Activated CD4-positive, CD25-positive, alpha-beta regulatory T cell treated with anti-CD3 and anti-CD28 coated beads, Interleukin-2, amount 50 U/mL, for 16 hours (primary cell): Measurements from ENCODE around the gene RCL1.
"Not testable (repeated sequence)": the region's sequence is repeated elsewhere in the genome, so short reads cannot be mapped to it uniquely, and the experiment has no call there.

Source experiments
- DNase-seq: peaks from one replicate; pipeline ENCODE4 v3.0.0-alpha.2; 2020; ENCODE audit warnings: low read depth, low spot score

The RCL1 gene

DNA sequence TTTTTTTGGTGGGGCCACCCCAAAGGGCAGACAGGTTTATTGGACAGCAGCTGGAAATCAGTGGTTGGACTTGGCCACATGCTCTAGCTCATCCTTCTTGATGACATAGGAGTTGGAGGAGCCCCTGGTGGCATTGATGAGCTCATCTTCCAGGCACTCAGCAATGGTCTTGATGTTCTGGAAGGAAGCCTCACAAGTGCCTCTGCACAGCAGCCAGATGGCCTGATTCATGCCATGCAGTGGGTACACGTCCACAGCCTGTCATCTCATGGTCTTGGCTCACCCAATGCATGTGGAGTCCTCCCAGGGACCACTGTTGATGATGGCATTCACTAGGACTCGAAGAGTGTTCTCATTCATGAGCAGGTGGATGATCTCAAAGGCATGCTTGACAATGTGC is 11.3 kb upstream of the RCL1 start:
- no peak for DNase-seq

DNA sequence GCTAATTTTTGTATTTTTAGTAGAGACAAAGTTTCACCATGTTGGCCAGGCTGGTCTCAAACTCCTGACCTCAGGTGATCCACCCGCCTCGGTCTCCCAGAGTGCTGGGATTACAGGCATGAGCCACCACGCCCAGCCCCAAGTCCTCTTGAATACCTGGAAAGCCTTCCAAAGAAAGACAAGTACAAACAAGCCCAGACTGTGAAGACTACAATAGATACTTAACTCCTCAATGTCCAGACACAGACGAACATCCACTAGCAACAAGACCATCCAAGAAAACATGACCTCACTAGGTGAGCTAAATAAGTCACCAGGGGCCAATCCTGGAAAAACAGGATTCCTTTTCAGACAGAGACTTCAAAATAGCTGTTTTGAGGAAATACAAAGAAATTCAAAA is 9.6 kb upstream of the RCL1 start:
- DNase-seq, result not testable (repeated sequence)

DNA sequence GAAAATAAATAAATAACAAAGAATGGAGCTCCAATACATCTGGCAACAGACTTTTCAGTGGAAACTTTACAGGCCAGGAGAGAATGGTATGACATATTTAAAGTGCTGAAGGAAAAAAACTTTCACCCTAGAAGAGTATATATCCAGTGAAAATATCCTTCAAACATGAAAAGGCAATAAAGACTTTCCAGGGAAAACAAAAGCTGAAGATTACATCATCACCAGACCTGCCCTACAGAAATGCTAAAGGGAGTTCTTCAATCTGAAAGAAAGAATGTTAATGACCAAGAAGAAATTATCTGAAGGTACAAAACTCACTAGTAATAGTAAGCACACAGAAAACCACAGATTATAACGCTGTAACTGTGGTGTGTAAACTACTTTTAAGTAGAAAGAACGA is 8.3 kb upstream of the RCL1 start:
- no peak for DNase-seq

DNA sequence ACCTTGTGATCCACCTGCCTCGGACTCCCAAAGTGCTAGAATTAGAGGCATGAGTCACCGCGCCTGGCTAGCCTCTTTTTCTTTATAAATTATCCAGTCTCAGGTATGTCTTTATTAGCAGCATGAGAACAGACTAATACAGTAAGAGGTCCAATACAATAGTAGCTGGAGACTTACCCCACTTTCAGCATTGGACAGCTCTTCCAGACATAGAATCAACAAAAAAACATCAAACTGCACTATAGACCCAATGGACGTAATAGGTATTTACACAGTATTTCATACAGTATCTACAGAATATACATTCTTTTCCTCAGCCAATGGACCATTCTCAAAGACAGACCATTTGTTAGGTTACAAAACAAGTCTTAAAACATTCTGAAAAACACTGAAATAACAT is 6.1 kb upstream of the RCL1 start:
- no peak for DNase-seq

DNA sequence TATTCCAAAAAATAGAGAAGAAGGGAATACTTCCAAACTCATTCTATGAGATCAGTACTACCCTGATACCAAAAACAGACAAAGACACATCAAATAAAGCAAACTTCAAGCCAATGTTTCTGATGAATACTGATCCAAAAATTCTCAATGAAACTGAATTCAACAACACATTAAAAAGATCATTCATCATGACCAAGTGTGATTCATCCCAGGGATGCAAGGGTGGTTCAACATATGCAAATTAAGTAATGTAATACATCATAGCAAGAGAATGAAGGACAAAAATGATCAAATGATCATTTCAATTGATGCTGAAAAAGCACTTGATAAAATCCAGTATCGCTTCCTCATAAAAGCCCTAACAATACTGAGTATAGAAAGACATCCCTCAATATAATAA is 4.9 kb upstream of the RCL1 start:
- DNase-seq, result no peak

DNA sequence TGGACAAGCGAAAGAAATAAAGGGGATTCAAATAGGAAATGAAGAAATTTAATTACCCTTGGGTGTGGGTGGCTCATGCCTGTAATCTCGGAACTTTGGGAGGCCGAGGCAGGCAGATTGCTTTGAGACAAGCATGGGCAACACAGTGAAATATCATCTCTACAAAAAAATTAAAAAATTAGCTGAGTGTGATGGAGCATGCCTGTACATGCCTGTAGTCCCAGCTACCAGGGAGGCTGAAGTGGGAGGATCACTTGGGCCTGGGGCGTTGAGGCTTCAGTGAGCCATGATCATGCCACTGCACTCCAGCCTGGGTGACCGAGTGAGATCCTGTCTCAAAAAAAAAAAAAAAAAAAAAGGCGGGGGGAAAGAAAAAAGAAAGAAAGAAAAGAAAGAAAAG is 4.0 kb upstream of the RCL1 start:
- DNase-seq, result no peak

DNA sequence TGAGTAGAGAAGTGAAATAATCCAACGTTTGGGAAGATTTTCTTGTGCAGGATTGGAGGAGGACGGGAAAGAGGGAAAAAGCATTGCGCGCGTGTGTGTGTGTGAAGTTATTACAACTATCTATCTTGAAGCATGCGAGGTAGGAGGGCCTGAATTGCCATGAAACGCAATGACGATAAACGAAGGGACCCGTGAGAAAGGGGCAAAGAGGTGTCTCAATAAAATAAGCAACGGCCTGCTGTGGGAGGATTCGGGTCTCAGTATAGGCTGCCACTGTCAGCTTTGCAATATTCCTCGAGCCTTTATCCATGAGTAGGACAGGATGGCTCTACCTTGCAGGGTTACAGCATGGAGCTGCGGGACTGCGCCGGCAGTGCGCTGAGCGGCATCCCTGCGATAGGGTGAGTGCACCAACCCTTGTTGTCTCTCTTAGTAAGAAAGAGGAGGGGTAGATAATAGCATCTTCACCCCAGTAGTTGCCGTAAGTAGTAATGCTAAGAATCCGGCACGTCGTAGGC is 631 bp upstream of the RCL1 start:
- DNase-seq, result peak; percentile 12

DNA sequence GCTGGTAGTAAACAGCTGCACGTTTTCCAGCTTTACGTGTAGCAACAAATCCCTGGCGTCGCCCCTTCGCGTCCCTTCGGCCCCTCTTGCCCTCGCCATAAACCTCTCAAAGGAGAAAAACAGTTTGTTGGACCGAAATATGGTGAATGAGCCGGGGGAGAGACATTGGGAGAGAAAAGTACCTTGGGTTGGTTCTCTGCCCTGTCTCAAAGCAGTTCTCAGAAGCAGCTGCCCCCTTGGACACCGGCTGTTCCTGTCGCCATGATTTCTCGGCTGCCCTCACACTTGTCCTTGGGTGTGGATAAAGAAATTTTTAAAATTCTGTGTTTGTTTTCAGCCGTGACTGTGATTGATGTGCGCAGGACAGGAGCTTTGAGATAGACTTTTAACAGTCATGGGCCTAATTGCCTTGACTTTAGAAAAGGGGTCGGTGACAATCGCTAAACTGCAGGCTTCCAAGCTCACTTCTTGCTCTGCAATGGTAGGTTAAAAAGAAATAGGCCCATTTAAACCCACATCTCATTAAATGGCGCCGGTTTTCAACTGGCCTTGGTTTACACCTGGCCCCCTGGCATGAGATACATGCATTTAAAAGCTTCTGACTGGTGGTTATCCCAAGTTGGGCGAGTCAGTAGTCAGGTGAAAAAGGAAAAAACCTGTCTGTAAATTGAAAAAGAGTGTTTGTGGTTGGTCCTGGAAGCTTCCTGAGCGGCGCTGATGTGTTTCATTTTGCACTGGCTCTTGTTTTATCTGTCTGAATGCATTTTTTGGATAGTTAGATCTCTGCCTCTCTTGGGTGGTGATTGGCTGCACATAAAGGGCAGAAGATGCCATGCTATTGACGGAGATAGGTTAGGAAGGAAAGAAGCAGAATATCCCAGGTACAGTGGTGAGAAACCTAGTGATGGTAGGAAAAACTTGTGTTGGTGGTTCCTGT is 983 bp downstream of the RCL1 start:
- no peak for DNase-seq

DNA sequence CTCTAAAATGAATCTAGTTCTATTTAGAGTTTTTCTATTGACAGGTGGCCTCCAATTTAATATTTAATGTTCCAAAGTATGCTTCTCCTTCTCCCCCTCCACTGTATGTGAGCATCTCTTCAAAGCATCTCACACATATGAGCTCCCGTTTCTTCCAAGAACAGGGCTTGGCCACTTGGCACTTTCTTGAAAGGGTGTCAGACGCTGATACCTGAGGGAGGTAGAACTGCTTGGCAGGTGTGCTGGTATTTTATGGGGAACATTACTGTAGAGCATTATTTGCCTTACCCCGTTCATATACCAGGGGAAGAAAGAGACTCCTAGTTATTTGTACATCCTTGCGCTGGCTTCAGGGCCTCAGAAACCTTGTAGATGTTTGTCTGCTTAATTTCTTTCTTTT is 1.9 kb downstream of the RCL1 start:
- DNase-seq, result no peak

DNA sequence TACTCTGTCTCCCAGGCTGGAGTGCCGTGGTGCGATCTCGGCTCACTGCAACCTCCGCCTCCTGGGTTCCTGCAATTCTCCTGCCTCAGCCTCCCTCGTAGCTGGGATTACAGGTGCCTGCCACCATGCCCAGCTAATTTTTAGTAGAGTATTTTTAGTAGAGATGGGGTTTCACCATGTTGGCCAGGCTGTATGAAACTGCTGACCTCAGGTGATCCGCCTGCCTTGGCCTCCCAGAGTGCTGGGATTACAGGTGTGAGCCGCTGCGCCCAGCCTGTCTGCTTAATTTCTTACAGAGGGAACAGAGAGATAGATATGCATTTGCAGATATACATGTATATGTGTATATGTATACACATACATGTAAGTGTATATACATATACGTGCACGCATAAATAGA is 2.4 kb downstream of the RCL1 start:
- not testable (repeated sequence) for DNase-seq

DNA sequence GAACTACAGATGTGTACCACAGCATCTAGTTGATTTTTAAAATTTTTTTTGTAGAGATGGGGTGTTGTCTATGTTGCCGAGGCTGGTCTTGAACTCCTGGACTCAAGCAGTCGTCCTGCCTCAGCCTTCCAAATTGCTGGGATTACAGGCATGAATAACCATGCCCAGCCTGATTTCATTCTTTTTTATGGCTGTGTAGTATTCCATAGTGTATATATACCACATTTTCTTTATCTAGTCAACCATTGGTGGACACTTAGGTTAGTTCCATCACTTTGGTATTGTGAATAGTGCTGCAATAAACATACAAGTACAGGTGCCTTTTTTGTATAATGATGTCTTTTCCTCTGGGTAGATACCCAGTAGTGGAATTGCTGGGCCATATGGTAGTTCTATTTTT is 3.8 kb downstream of the RCL1 start:
- no peak for DNase-seq

DNA sequence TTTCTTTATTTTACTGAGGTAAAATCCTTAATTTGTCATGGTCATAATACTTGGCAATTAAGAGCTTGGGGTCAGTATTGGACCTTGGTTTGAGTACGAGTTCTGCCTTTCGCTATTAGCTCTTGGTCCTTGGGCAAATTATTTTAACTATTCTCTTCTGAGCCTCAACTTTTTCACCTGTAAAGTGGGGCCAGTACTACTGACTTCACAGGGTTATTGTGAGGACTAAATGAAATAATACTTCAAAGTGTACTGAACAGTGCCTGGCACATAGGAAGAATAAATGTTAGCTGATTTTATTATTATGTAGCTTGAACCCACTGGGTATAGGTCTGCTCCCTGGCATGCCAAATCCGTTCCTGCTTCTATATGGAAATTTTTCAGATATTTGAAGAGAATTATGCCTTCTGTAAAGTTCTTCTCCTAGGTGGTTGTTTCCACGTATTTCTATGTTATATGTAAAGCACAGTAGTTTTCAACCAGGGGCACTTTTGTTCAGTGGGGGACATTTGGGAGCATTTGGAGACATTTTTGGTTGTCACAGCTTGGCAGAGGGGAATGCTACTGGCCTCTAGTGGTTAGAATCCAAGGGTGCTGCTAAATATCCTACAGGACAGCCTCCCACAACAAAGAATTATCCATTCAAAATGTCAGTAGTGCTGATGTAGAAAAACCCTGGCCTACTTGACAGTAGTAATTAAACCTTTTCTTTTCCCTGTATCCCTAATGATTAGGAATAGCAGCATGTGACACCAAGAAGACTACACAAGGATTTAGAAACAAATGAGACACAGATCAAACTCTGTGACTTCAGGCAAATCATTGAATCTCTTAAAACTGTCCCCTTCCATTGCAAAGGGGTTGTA is 4.5 kb downstream of the RCL1 start:
- no peak for DNase-seq

DNA sequence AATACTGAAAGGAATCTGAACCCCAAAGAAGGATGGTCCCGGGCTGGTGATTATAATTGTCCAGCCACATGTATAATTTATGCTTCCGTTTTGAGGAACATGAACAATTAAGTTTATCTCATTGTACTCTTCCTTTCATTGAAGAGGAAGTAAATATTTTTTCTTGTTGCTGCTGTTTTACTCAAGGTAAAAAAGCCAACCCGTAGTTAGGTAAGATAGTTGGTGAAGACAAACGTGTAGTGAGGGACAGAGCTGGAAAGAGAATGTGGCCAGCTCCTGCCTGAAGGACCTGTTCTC is 5.1 kb downstream of the RCL1 start:
- no peak for DNase-seq

DNA sequence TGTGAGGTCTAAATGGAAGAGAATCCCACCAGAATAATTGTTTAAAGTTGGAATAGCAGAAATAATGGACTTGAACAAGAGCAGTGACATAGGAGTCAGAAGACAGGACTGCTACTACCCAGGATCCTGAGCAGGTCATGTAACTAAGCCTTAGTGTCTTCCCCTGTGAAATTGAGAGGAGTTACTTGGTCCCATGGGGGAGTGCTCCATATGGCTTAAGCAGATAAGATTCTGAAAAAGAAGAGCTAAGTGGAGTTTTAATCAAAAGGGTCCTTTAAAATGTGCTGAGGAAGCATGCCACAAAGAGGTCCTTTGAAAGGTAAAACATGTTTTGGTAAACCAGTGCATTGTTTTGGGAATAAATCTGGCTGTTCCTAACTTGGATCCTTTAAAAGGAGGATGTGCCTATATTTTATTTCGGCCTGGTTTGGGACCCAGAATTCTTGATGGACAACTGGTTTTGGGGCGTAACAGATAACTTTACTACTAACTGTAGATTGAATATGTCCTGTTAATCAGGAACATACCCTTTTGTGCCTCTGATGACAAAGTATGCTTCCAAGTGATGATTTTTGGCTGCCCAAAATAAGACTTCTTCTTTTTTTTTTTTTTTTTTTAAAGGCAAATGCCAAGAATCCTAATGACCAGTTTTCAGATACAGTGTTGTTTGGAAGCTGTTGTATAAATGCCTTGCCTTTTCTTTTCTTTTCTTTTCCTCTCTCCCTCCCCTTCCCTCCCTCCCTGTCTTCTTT is 5.7 kb downstream of the RCL1 start:
- DNase-seq, result no peak

DNA sequence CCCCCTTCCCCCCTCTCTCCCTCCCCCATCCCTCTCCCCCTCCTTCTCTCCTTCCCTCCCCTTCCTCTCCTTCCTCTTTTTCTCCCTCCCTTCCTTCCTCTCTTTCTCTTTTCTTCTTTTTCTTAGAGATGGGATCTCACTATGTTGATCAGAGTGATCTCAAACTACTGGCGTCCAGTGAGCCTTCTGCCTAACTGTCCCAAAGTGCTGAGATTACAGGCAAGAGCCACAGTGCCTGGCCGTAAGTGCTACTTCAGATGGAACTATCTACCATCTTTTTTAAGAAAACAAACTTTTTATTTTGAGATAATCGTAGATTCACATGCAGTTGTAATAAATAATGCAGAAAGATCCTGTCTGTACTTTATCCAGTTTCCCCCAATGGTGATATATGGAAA is 6.3 kb downstream of the RCL1 start:
- DNase-seq, result no peak

DNA sequence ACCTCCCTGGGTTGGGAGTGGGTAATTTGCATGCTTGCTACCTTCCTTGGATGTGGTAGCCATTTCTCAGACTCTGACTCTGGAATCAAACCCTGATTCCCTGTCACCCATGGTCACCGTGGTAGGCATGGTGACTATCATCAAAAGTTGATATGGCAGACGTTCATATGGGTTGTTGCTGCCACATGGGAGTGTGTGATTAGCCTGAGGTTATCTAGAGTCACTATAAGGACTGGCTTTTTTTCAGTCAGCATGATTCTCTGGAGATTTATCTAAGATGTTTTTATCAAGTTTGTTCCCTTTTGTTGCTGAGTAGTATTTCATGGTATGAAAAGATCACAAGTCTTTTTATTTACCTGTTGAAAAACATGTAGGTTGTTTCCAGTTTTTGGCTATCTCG is 7.0 kb downstream of the RCL1 start:
- no peak for DNase-seq

DNA sequence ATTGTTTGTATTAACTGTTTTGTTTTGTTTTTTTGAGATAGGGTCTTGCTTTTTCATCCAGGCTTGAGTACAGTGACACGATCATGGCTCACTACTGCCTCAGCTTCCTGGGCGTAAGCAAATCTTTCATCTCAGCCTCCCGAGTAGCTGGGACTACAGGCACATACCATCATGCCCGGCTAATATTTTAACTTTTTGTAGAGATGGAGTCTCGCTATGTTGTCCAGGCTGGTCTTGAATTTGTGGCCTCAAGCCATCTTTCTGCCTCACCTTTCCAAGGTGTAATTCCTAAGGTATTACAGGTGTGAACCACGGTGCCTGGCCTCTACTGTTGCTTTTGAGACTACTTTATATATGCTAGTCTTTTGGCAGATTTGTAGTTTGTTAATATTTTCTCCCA is 8.4 kb downstream of the RCL1 start:
- DNase-seq, result no peak

DNA sequence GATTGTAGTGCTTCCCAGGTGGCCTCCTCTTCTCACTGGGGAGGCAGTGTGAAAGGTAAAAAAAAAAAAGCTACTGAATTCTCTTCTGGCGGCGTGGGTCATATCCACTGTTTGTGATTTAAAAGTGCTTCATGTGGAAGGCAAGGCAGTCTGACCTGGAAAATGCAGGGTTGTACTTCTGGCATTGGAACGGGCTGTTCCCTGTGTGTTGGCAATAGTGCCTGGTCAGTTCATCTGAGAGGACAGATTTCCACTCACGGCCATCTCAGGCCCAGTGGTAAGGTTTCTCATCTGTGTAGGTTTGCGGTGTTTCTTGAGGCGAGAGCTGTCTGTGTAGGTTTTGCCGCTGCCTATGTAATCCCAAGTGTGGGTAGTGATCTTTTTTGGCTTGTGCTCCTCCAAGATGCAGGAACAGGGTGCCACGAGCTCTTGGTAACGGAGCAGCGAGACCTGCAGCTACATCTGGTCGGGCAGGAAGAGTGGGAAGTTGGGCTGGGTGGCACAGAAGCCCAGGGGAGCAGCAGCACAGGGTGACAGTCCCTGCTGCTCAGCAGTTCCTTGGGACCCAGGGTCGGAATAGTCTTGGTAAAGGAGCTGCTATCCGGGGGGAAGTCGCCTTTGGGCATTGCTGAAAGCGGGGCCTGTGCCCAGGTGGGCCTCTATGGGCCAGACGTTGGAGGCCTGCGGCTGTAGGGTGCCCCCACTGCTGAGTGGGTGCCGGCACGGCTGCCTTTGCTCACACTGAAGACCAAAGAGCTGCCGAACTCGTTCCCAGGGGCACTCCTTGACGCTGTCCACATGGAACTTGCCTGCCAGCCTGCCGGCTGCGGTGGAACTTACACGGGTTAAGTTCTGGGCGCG is 11.2 kb downstream of the RCL1 start:
- DNase-seq, result no peak

DNA sequence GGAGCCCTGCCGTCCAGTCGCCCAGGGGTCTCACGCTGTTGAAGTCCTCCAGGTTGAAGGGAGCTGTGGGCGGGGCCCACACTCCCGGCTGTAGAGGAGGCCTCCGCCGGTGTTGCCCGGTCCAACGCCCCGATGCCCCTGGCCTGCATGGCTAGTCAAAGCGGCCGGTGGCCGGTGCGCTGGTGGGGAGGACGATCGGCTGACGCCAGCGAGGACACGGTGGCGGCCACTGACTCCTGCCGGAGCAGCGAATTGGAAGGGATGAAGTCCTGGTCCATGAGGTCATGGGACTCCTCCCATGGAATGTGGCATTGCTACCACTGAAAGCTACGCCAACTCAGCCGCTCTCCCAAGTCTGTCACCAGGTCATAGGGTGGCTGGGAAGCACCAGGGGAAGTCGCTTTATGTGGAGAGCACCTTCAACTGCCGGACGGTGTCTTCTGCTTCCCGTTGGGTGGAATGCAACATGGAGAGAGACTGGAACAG is 11.8 kb downstream of the RCL1 start:
- DNase-seq, result no peak

DNA sequence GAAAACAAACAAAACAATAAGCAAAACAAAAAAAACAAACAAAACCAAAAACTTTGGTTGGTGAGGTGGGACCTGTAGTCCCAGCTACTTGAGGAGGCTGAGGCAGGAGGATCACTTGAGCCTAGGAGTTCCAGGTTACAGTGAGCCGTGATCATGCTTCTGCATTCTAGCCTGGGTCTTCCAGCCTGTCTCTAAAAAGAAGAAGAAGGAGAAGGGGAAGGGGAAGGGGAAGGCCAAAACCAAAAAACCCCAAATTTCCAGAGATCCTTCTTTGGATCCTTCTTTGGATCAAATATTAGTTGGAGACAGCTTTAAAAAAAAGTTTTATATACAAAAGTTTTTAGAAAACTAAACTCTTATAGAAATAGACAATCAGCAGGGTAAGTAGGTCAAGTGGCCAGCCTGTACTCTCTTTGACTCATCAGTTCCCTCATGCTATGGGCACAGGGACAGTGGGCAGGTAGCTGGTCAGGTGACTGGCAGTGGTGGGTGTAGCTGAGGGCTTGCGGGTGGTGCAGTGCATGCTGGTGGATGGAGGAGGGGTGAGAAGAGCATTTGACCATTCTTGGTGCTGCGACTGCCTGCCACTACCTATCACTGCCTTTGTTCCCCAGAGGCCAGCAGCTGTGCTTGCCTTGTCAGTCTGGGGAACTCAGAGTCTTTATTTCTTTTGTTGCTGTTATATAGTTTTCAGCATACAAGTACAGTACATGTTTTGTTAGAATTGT is 12.6 kb downstream of the RCL1 start:
- no peak for DNase-seq
